Dendritic cell treated with granulocyte-macrophage colony-stimulating factor and Interleukin-4, amounts not matched to agents 40 ng/mL and 50 ng/mL, for 4 days (primary cell): ENCODE data around the gene SEC31B.

ENCODE experiments used
- H3K27ac Mint-ChIP-seq: one replicate; pipeline ENCODE4 v1.8.0; 2022; ENCODE audit warnings: mild to moderate bottlenecking, mixed read lengths
- H3K27me3 Mint-ChIP-seq: one replicate; pipeline ENCODE4 v1.8.0; 2022; ENCODE audit warnings: mild to moderate bottlenecking, mixed read lengths
- H3K36me3 Mint-ChIP-seq: one replicate; pipeline ENCODE4 v1.8.0; 2022; ENCODE audit warnings: low read depth, mixed read lengths
- H3K4me1 Mint-ChIP-seq: one replicate; pipeline ENCODE4 v1.8.0; 2022; ENCODE audit warnings: low read depth, mixed read lengths
- H3K4me3 Mint-ChIP-seq: one replicate; pipeline ENCODE4 v1.8.0; 2022; ENCODE audit warnings: mild to moderate bottlenecking, moderate library complexity, mixed read lengths
- H3K9me3 Mint-ChIP-seq: one replicate; pipeline ENCODE4 v1.8.0; 2022; ENCODE audit warnings: mixed read lengths
- intact Hi-C: fragments of 100-400 bp; cut with micrococcal nuclease; formaldehyde crosslinking; loops from one replicate; pipeline ENCODE4 v1.15.0; 2022

The SEC31B gene, protein sequence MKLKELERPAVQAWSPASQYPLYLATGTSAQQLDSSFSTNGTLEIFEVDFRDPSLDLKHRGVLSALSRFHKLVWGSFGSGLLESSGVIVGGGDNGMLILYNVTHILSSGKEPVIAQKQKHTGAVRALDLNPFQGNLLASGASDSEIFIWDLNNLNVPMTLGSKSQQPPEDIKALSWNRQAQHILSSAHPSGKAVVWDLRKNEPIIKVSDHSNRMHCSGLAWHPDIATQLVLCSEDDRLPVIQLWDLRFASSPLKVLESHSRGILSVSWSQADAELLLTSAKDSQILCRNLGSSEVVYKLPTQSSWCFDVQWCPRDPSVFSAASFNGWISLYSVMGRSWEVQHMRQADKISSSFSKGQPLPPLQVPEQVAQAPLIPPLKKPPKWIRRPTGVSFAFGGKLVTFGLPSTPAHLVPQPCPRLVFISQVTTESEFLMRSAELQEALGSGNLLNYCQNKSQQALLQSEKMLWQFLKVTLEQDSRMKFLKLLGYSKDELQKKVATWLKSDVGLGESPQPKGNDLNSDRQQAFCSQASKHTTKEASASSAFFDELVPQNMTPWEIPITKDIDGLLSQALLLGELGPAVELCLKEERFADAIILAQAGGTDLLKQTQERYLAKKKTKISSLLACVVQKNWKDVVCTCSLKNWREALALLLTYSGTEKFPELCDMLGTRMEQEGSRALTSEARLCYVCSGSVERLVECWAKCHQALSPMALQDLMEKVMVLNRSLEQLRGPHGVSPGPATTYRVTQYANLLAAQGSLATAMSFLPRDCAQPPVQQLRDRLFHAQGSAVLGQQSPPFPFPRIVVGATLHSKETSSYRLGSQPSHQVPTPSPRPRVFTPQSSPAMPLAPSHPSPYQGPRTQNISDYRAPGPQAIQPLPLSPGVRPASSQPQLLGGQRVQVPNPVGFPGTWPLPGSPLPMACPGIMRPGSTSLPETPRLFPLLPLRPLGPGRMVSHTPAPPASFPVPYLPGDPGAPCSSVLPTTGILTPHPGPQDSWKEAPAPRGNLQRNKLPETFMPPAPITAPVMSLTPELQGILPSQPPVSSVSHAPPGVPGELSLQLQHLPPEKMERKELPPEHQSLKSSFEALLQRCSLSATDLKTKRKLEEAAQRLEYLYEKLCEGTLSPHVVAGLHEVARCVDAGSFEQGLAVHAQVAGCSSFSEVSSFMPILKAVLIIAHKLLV

GRCh38 chr10:100519311-100520051 is at the start of gene SEC31B:
TSS of gene SEC31B (minus strand) at chr10:100519861. CDS start at chr10:100516952, 2,909 bp downstream.
- H3K4me1 Mint-ChIP-seq: peaks cover 8% of the 10 kb centered on the region
- H3K4me3 Mint-ChIP-seq: peak within 1 kb of the TSS; percentile 50
- H3K36me3 Mint-ChIP-seq: peaks cover 50% of the 10 kb centered on the region
- no peaks in the 10 kb centered on the region for H3K9me3 Mint-ChIP-seq
- intact Hi-C loops: no loop called here
- H3K27me3 Mint-ChIP-seq: peaks cover 21% of the 10 kb centered on the region
- no peak within 1 kb of the TSS for H3K27ac Mint-ChIP-seq

GRCh38 chr10:100568912-100569311 is 49.3 kb upstream of the SEC31B start:
- Mint-ChIP-seq H3K9me3 (no peaks in the 10 kb centered on the region), H3K27ac (no peak overlapping the region), H3K27me3 (peaks cover 26% of the 10 kb centered on the region), H3K36me3 (no peaks in the 10 kb centered on the region), H3K4me1 (no peaks in the 10 kb centered on the region), H3K4me3 (no peak overlapping the region)
- intact Hi-C loops: no loop called here

DNA sequence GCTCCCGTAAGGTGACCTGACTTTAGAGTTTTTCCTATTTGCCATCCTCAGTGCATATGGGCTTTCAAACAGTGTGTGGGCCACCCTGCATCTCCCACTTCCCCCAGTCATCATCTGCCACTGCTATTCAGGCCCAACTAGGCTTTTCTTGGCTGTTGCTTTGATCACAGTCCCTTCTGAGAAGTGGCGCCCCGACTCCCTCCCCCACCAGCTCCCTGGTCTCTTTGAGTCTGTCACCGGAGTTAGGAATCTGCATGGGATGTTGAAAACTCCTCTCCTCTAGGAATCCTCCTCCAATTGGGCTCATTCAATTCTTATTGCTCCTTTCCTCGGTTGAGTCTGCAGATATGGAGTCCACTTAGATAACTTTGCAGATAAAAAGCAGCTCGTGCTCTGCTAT is 48.2 kb upstream of the SEC31B start:
- H3K27ac Mint-ChIP-seq: no peak overlapping the region
- no peaks in the 10 kb centered on the region for H3K9me3 Mint-ChIP-seq
- H3K4me1 Mint-ChIP-seq: peaks cover 4% of the 10 kb centered on the region
- intact Hi-C loops: no loop called here
- no peak overlapping the region for H3K4me3 Mint-ChIP-seq
- no peaks in the 10 kb centered on the region for H3K36me3 Mint-ChIP-seq
- H3K27me3 Mint-ChIP-seq: peaks cover 30% of the 10 kb centered on the region

- Mint-ChIP-seq H3K4me3 (no peak overlapping the region), H3K27me3 (peaks cover 32% of the 10 kb centered on the region), H3K36me3 (no peaks in the 10 kb centered on the region), H3K4me1 (peaks cover 7% of the 10 kb centered on the region), H3K27ac (no peak overlapping the region), H3K9me3 (no peaks in the 10 kb centered on the region)
- intact Hi-C loops: no loop called here
These were observed 47.6 kb upstream of the SEC31B start for GRCh38 chr10:100567249-100567648.

GRCh38 chr10:100566561-100566960 is 46.9 kb upstream of the SEC31B start:
- Mint-ChIP-seq H3K27ac (no peak overlapping the region), H3K4me1 (peaks cover 14% of the 10 kb centered on the region), H3K4me3 (no peak overlapping the region), H3K27me3 (peaks cover 39% of the 10 kb centered on the region), H3K36me3 (no peaks in the 10 kb centered on the region), H3K9me3 (no peaks in the 10 kb centered on the region)
- intact Hi-C loops: no loop called here

GRCh38 chr10:100565206-100565985 is 45.7 kb upstream of the SEC31B start:
- Mint-ChIP-seq H3K4me3 (no peak overlapping the region), H3K4me1 (peaks cover 17% of the 10 kb centered on the region), H3K27ac (no peak overlapping the region), H3K36me3 (peaks cover 4% of the 10 kb centered on the region), H3K9me3 (no peaks in the 10 kb centered on the region), H3K27me3 (peaks cover 49% of the 10 kb centered on the region)
- intact Hi-C loops: no loop called here

GRCh38 chr10:100562008-100562672 is 42.5 kb upstream of the SEC31B start:
- Mint-ChIP-seq H3K27me3 (peaks cover 53% of the 10 kb centered on the region), H3K9me3 (no peaks in the 10 kb centered on the region), H3K4me1 (peaks cover 18% of the 10 kb centered on the region), H3K27ac (no peak overlapping the region), H3K36me3 (peaks cover 24% of the 10 kb centered on the region), H3K4me3 (peak overlapping the region; percentile 41)
- intact Hi-C loops: loop anchor here (1.0 to 5.0 kb wide), 2 partner anchors 181 to 310 kb away; no protein-coding TSS in a partner anchor

- no peaks in the 10 kb centered on the region for H3K9me3 Mint-ChIP-seq
- peaks cover 53% of the 10 kb centered on the region for H3K27me3 Mint-ChIP-seq
- intact Hi-C loops: loop anchor here (5.0 kb wide), 1 partner anchor 311 kb away; no protein-coding TSS in a partner anchor
- H3K27ac Mint-ChIP-seq: no peak overlapping the region
- H3K36me3 Mint-ChIP-seq: peaks cover 36% of the 10 kb centered on the region
- H3K4me3 Mint-ChIP-seq: no peak overlapping the region
- H3K4me1 Mint-ChIP-seq: peaks cover 23% of the 10 kb centered on the region
These were observed 41.3 kb upstream of the SEC31B start for GRCh38 chr10:100561005-100561404.

- Mint-ChIP-seq H3K27me3 (peaks cover 49% of the 10 kb centered on the region), H3K9me3 (no peaks in the 10 kb centered on the region), H3K27ac (no peak overlapping the region), H3K36me3 (peaks cover 42% of the 10 kb centered on the region), H3K4me1 (peaks cover 23% of the 10 kb centered on the region), H3K4me3 (no peak overlapping the region)
- intact Hi-C loops: loop anchor here (5.0 kb wide), 1 partner anchor 312 kb away; no protein-coding TSS in a partner anchor
These were observed 40.6 kb upstream of the SEC31B start for GRCh38 chr10:100560248-100560647.

- peaks cover 60% of the 10 kb centered on the region for H3K36me3 Mint-ChIP-seq
- no peak overlapping the region for H3K27ac Mint-ChIP-seq
- H3K4me3 Mint-ChIP-seq: no peak overlapping the region
- intact Hi-C loops: no loop called here
- no peaks in the 10 kb centered on the region for H3K27me3 Mint-ChIP-seq
- peaks cover 43% of the 10 kb centered on the region for H3K4me1 Mint-ChIP-seq
- no peaks in the 10 kb centered on the region for H3K9me3 Mint-ChIP-seq
These were observed 35.2 kb upstream of the SEC31B start for GRCh38 chr10:100554902-100555301.

DNA sequence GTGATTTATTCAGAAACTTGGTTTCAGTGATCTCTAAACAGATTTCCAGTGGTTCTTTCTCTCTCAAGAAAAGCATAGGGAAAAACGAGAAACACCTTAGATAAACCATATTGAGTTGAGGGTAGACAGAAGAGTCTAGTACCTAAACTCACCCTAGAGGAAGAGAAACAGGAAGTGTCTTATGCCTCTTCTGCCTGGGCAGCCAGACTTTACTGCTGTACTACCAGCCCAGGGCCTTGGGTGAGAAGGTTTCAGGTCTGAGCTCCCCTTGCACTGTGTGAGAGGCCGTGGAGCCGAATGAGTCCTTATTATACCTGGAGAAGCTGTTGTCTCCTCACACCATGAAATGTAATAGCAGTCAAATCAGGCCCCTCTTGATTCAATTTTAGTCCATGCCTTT is 34.3 kb upstream of the SEC31B start:
- Mint-ChIP-seq H3K4me3 (no peak overlapping the region), H3K9me3 (no peaks in the 10 kb centered on the region), H3K27ac (no peak overlapping the region), H3K27me3 (no peaks in the 10 kb centered on the region), H3K36me3 (peaks cover 69% of the 10 kb centered on the region), H3K4me1 (peaks cover 43% of the 10 kb centered on the region)
- intact Hi-C loops: no loop called here

- H3K27me3 Mint-ChIP-seq: no peaks in the 10 kb centered on the region
- peaks cover 39% of the 10 kb centered on the region for H3K4me1 Mint-ChIP-seq
- peaks cover 73% of the 10 kb centered on the region for H3K36me3 Mint-ChIP-seq
- intact Hi-C loops: no loop called here
- H3K4me3 Mint-ChIP-seq: no peak overlapping the region
- H3K27ac Mint-ChIP-seq: no peak overlapping the region
- no peaks in the 10 kb centered on the region for H3K9me3 Mint-ChIP-seq
These were observed 32.1 kb upstream of the SEC31B start for GRCh38 chr10:100551738-100552137.
